Measurements from ENCODE around the gene RHOG.

RHOG gene

GRCh38 chr11:3831378-3832239 is 9.2 kb downstream of the RHOG start:
- no peak overlapping the region for H2BK15ac ChIP-seq (replicated peaks; ENCODE audit: low read depth)
- peaks cover 9% of the 10 kb centered on the region for H3K36me3 ChIP-seq (ENCODE audit: control insufficient read depth, insufficient read depth, low read length)
- no CpG with 5 or more reads among the region's 13 CpGs for WGBS (ENCODE audit: extremely low coverage, insufficient coverage, low lambda C conversion rate)
- H4K8ac ChIP-seq (ENCODE audit: low read depth, low read length): no peak overlapping the region
- peaks cover 32% of the 10 kb centered on the region for H3K79me1 ChIP-seq (ENCODE audit: low read length)
- H3K56ac ChIP-seq (ENCODE audit: low read length): no peak overlapping the region
- DNase-seq: no peak
- no peak overlapping the region for H2BK5ac ChIP-seq (ENCODE audit: low read length)
- no peaks in the 10 kb centered on the region for H3K27me3 ChIP-seq (ENCODE audit: insufficient read depth, low read length, poor library complexity)
- H3K4me2 ChIP-seq (ENCODE audit: low read length): no peak overlapping the region
- no peak overlapping the region for H3K23ac ChIP-seq (ENCODE audit: low read length)
- H3K4me3 ChIP-seq (ENCODE audit: low read length): no peak overlapping the region
- peaks cover 12% of the 10 kb centered on the region for H3K4me1 ChIP-seq (ENCODE audit: control insufficient read depth, low read depth, low read length)
- H3K79me2 ChIP-seq (ENCODE audit: control insufficient read depth, insufficient read depth, low read length): peaks cover 9% of the 10 kb centered on the region
- H2AK5ac ChIP-seq (ENCODE audit: low read length): no peak overlapping the region
- H3K27ac ChIP-seq (ENCODE audit: low read depth, low read length): no peak overlapping the region
- H3K4ac ChIP-seq (ENCODE audit: low read depth, low read length): no peak overlapping the region
- no peak overlapping the region for H3K18ac ChIP-seq (ENCODE audit: low read length)
- no peak overlapping the region for H2BK120ac ChIP-seq (ENCODE audit: low read depth, low read length)
- no peak overlapping the region for H4K5ac ChIP-seq (ENCODE audit: low read length)
- no peak overlapping the region for H3K9ac ChIP-seq (ENCODE audit: low read length)

GRCh38 chr11:3830730-3831129 is 10.0 kb downstream of the RHOG start:
- Histone ChIP-seq H3K79me2 (ENCODE audit: control insufficient read depth, insufficient read depth, low read length) (peaks cover 8% of the 10 kb centered on the region), H3K4me2 (ENCODE audit: low read length) (no peak overlapping the region), H2BK5ac (ENCODE audit: low read length) (no peak overlapping the region), H2BK15ac (replicated peaks; ENCODE audit: low read depth) (no peak overlapping the region), H4K5ac (ENCODE audit: low read length) (no peak overlapping the region), H3K36me3 (ENCODE audit: control insufficient read depth, insufficient read depth, low read length) (peaks cover 12% of the 10 kb centered on the region), H3K27ac (ENCODE audit: low read depth, low read length) (no peak overlapping the region), H2AK5ac (ENCODE audit: low read length) (no peak overlapping the region), H3K4me3 (ENCODE audit: low read length) (no peak overlapping the region), H2BK120ac (ENCODE audit: low read depth, low read length) (no peak overlapping the region), H3K4ac (ENCODE audit: low read depth, low read length) (no peak overlapping the region), H3K9ac (ENCODE audit: low read length) (no peak overlapping the region), H3K27me3 (ENCODE audit: insufficient read depth, low read length, poor library complexity) (no peaks in the 10 kb centered on the region), H3K79me1 (ENCODE audit: low read length) (peaks cover 29% of the 10 kb centered on the region), H4K8ac (ENCODE audit: low read depth, low read length) (no peak overlapping the region), H3K56ac (ENCODE audit: low read length) (no peak overlapping the region), H3K23ac (ENCODE audit: low read length) (no peak overlapping the region), H3K4me1 (ENCODE audit: control insufficient read depth, low read depth, low read length) (peaks cover 11% of the 10 kb centered on the region), H3K18ac (ENCODE audit: low read length) (no peak overlapping the region)
- no CpG with 5 or more reads among the region's 1 CpG for WGBS (ENCODE audit: extremely low coverage, insufficient coverage, low lambda C conversion rate)
- DNase-seq: no peak

- no peak overlapping the region for H3K4me2 ChIP-seq (ENCODE audit: low read length)
- H3K79me2 ChIP-seq (ENCODE audit: control insufficient read depth, insufficient read depth, low read length): peaks cover 8% of the 10 kb centered on the region
- peaks cover 13% of the 10 kb centered on the region for H3K36me3 ChIP-seq (ENCODE audit: control insufficient read depth, insufficient read depth, low read length)
- H3K27me3 ChIP-seq (ENCODE audit: insufficient read depth, low read length, poor library complexity): no peaks in the 10 kb centered on the region
- no peak overlapping the region for H3K9ac ChIP-seq (ENCODE audit: low read length)
- no peak overlapping the region for H4K8ac ChIP-seq (ENCODE audit: low read depth, low read length)
- peaks cover 26% of the 10 kb centered on the region for H3K79me1 ChIP-seq (ENCODE audit: low read length)
- no peak for DNase-seq
- H3K27ac ChIP-seq (ENCODE audit: low read depth, low read length): no peak overlapping the region
- no peak overlapping the region for H3K4me3 ChIP-seq (ENCODE audit: low read length)
- no peak overlapping the region for H4K5ac ChIP-seq (ENCODE audit: low read length)
- H3K4ac ChIP-seq (ENCODE audit: low read depth, low read length): no peak overlapping the region
- no peak overlapping the region for H2BK5ac ChIP-seq (ENCODE audit: low read length)
- H2AK5ac ChIP-seq (ENCODE audit: low read length): no peak overlapping the region
- H3K56ac ChIP-seq (ENCODE audit: low read length): no peak overlapping the region
- peaks cover 8% of the 10 kb centered on the region for H3K4me1 ChIP-seq (ENCODE audit: control insufficient read depth, low read depth, low read length)
- no peak overlapping the region for H2BK15ac ChIP-seq (replicated peaks; ENCODE audit: low read depth)
- WGBS (ENCODE audit: extremely low coverage, insufficient coverage, low lambda C conversion rate): no CpG with 5 or more reads among the region's 3 CpGs
- no peak overlapping the region for H3K23ac ChIP-seq (ENCODE audit: low read length)
- no peak overlapping the region for H2BK120ac ChIP-seq (ENCODE audit: low read depth, low read length)
- no peak overlapping the region for H3K18ac ChIP-seq (ENCODE audit: low read length)
Measured at GRCh38 chr11:3830088-3830487, 10.7 kb downstream of the RHOG start.

- H3K36me3 ChIP-seq (ENCODE audit: control insufficient read depth, insufficient read depth, low read length): peaks cover 13% of the 10 kb centered on the region
- H2BK120ac ChIP-seq (ENCODE audit: low read depth, low read length): no peak overlapping the region
- WGBS (ENCODE audit: extremely low coverage, insufficient coverage, low lambda C conversion rate): no CpG with 5 or more reads among the region's 35 CpGs
- H3K18ac ChIP-seq (ENCODE audit: low read length): no peak overlapping the region
- no peak overlapping the region for H4K8ac ChIP-seq (ENCODE audit: low read depth, low read length)
- H3K4ac ChIP-seq (ENCODE audit: low read depth, low read length): no peak overlapping the region
- peaks cover 3% of the 10 kb centered on the region for H3K79me2 ChIP-seq (ENCODE audit: control insufficient read depth, insufficient read depth, low read length)
- no peak overlapping the region for H3K9ac ChIP-seq (ENCODE audit: low read length)
- H3K27ac ChIP-seq (ENCODE audit: low read depth, low read length): no peak overlapping the region
- no peak overlapping the region for H4K5ac ChIP-seq (ENCODE audit: low read length)
- peaks cover 4% of the 10 kb centered on the region for H3K4me1 ChIP-seq (ENCODE audit: control insufficient read depth, low read depth, low read length)
- no peak overlapping the region for H3K23ac ChIP-seq (ENCODE audit: low read length)
- DNase-seq: no peak
- H2BK5ac ChIP-seq (ENCODE audit: low read length): no peak overlapping the region
- H3K4me2 ChIP-seq (ENCODE audit: low read length): no peak overlapping the region
- no peak overlapping the region for H2AK5ac ChIP-seq (ENCODE audit: low read length)
- H3K4me3 ChIP-seq (ENCODE audit: low read length): no peak overlapping the region
- no peaks in the 10 kb centered on the region for H3K27me3 ChIP-seq (ENCODE audit: insufficient read depth, low read length, poor library complexity)
- H2BK15ac ChIP-seq (replicated peaks; ENCODE audit: low read depth): no peak overlapping the region
- H3K56ac ChIP-seq (ENCODE audit: low read length): no peak overlapping the region
- H3K79me1 ChIP-seq (ENCODE audit: low read length): peaks cover 15% of the 10 kb centered on the region
Measured at GRCh38 chr11:3827434-3828186, 13.1 kb downstream of the RHOG start.

- no peak overlapping the region for H3K27ac ChIP-seq (ENCODE audit: low read depth, low read length)
- no peak overlapping the region for H3K4me3 ChIP-seq (ENCODE audit: low read length)
- peaks cover 4% of the 10 kb centered on the region for H3K4me1 ChIP-seq (ENCODE audit: control insufficient read depth, low read depth, low read length)
- H2BK5ac ChIP-seq (ENCODE audit: low read length): no peak overlapping the region
- peaks cover 11% of the 10 kb centered on the region for H3K36me3 ChIP-seq (ENCODE audit: control insufficient read depth, insufficient read depth, low read length)
- no peak overlapping the region for H4K8ac ChIP-seq (ENCODE audit: low read depth, low read length)
- H3K4ac ChIP-seq (ENCODE audit: low read depth, low read length): no peak overlapping the region
- no peak for DNase-seq
- H2BK15ac ChIP-seq (replicated peaks; ENCODE audit: low read depth): no peak overlapping the region
- H3K9ac ChIP-seq (ENCODE audit: low read length): no peak overlapping the region
- WGBS (ENCODE audit: extremely low coverage, insufficient coverage, low lambda C conversion rate): no CpG with 5 or more reads among the region's 3 CpGs
- no peak overlapping the region for H2BK120ac ChIP-seq (ENCODE audit: low read depth, low read length)
- H3K4me2 ChIP-seq (ENCODE audit: low read length): no peak overlapping the region
- no peak overlapping the region for H2AK5ac ChIP-seq (ENCODE audit: low read length)
- no peak overlapping the region for H3K18ac ChIP-seq (ENCODE audit: low read length)
- no peak overlapping the region for H4K5ac ChIP-seq (ENCODE audit: low read length)
- H3K79me2 ChIP-seq (ENCODE audit: control insufficient read depth, insufficient read depth, low read length): peaks cover under 1% of the 10 kb centered on the region
- no peaks in the 10 kb centered on the region for H3K27me3 ChIP-seq (ENCODE audit: insufficient read depth, low read length, poor library complexity)
- no peak overlapping the region for H3K56ac ChIP-seq (ENCODE audit: low read length)
- H3K23ac ChIP-seq (ENCODE audit: low read length): no peak overlapping the region
- peaks cover 9% of the 10 kb centered on the region for H3K79me1 ChIP-seq (ENCODE audit: low read length)
Measured at GRCh38 chr11:3826721-3827120, 14.0 kb downstream of the RHOG start.

Measured in mesendoderm (in vitro differentiated cells).